Transverse colon (tissue), 3 donors: Measurements from ENCODE around the gene ZFAND4.

ENCODE experiments used
- EP300 ChIP-seq: sonication (generic); formaldehyde crosslinking; IDR thresholded peaks from one replicate; pipeline ENCODE4 v1.6.1; 2017; ENCODE audit warnings: antibody characterized with exemption, low read depth
- POLR2A ChIP-seq: fragments of 450-650 bp; IDR thresholded peaks from one replicate; pipeline ENCODE4 v1.6.1; 2016; ENCODE audit warnings: antibody characterized with exemption, mild to moderate bottlenecking, moderate library complexity
- TF ChIP-seq, protein P1 (sequence below), 5 experiments: fragments of 200-600 bp in 3 of 5; fragments of 450-650 bp in 2 of 5; sonication (generic) in 3 of 5; IDR thresholded peaks; 1 replicate in 2 of 5; 2 replicates in 3 of 5; pipeline ENCODE4 v1.5.1; 2016 to 2017; ENCODE audit warnings: antibody characterized with exemption in 5 of 5, inconsistent platforms in 3 of 5, mild to moderate bottlenecking in 2 of 5, moderate library complexity in 1 of 5

DNA sequence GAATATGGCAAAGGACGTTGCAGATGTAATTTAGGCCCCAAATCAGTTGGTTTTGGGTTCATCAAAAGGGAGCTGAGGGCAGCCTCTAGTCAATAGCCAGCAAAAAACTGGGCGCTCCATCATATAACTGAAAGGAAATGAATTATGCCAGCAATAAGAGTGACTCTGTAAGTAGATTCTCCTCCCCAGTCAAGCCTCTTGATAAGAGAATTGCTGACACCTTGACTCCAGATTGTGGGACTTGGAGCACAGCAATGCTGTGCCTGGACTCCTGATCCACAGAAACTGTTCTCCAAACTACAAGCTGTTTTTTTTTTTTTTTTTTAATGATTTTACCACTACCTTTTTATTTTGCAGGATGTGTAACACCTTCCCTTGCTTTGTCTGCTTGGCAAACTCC, 25.5 kb downstream of the ZFAND4 start:
- TF ChIP-seq, protein P1, sequence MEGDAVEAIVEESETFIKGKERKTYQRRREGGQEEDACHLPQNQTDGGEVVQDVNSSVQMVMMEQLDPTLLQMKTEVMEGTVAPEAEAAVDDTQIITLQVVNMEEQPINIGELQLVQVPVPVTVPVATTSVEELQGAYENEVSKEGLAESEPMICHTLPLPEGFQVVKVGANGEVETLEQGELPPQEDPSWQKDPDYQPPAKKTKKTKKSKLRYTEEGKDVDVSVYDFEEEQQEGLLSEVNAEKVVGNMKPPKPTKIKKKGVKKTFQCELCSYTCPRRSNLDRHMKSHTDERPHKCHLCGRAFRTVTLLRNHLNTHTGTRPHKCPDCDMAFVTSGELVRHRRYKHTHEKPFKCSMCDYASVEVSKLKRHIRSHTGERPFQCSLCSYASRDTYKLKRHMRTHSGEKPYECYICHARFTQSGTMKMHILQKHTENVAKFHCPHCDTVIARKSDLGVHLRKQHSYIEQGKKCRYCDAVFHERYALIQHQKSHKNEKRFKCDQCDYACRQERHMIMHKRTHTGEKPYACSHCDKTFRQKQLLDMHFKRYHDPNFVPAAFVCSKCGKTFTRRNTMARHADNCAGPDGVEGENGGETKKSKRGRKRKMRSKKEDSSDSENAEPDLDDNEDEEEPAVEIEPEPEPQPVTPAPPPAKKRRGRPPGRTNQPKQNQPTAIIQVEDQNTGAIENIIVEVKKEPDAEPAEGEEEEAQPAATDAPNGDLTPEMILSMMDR (IDR thresholded peaks at IDR 0.05), result no peak
- TF ChIP-seq POLR2A, result no peak
- no peak for TF ChIP-seq EP300
